Stimulated activated naive CD8-positive, alpha-beta T cell treated with anti-CD3 and anti-CD28 coated beads, Interleukin-15, Interleukin-2, amounts not matched to agents 100 ng/mL and 50 ng/mL, for 24 hours (primary cell): ENCODE results near the gene EXOC1.
"Not testable (repeated sequence)": the region's sequence is repeated elsewhere in the genome, so short reads cannot be mapped to it uniquely, and the experiment has no call there.

Experiments used
- H3K27ac Mint-ChIP-seq: one replicate; pipeline ENCODE4 v1.8.0; 2021; ENCODE audit warnings: mild to moderate bottlenecking, mixed read lengths
- H3K27me3 Mint-ChIP-seq: one replicate; pipeline ENCODE4 v1.8.0; 2021; ENCODE audit warnings: mixed read lengths
- H3K36me3 Mint-ChIP-seq: one replicate; pipeline ENCODE4 v1.8.0; 2021; ENCODE audit warnings: low read depth, mixed read lengths
- H3K4me1 Mint-ChIP-seq: one replicate; pipeline ENCODE4 v1.8.0; 2021; ENCODE audit warnings: low read depth, mixed read lengths
- H3K4me3 Mint-ChIP-seq: one replicate; pipeline ENCODE4 v1.8.0; 2021; ENCODE audit warnings: mild to moderate bottlenecking, mixed read lengths
- H3K9me3 Mint-ChIP-seq: one replicate; pipeline ENCODE4 v1.8.0; 2021; ENCODE audit warnings: mixed read lengths

EXOC1 gene

DNA sequence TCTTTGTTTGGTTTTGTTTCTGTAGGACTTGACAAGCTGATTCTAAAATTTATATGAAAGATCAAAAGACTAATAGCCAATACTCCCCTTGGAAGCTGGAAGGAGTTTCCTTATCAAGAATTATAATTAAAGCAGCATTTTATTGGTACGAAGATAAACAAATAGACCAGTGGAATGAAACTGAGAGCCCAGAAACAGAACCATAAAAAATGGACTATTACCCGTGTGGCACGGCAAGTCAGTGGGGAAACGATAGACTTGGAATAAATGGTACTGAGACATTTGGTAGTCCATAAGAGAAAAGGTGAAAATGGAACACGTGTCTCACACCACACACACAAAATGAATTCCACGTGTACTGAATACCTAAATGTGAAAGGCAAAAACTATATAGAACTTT is 52.9 kb downstream of the EXOC1 start:
- Mint-ChIP-seq H3K36me3 (peaks cover 30% of the 10 kb centered on the region), H3K27me3 (no peaks in the 10 kb centered on the region), H3K4me3 (no peak overlapping the region), H3K4me1 (peaks cover 32% of the 10 kb centered on the region), H3K9me3 (no peaks in the 10 kb centered on the region), H3K27ac (peak overlapping the region; percentile 46)

DNA sequence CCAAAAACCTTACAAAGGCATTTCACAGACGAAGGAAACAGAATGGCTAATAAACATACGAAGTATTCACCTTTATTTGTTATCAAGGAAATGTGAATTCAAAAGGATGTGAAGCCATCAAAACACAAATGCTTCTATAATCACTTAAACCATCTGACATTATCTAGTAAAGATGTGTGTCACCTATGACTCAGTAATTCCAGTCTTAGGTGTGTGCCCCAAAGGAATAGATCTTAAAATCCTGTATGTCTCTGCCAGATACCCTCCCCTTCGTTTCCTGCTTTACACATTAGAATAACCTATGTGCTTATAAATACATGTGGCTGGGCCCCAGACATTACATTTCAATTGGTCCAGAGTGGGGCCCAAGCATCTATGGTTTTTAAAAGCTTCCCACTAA is 53.5 kb downstream of the EXOC1 start:
- Mint-ChIP-seq H3K27me3 (no peaks in the 10 kb centered on the region), H3K4me3 (peak overlapping the region; percentile 17), H3K4me1 (peaks cover 32% of the 10 kb centered on the region), H3K27ac (peak overlapping the region; percentile 76), H3K36me3 (peaks cover 30% of the 10 kb centered on the region), H3K9me3 (no peaks in the 10 kb centered on the region)

- Mint-ChIP-seq H3K4me1 (peaks cover 32% of the 10 kb centered on the region), H3K9me3 (no peaks in the 10 kb centered on the region), H3K36me3 (peaks cover 25% of the 10 kb centered on the region), H3K27ac (peak overlapping the region; percentile 76), H3K4me3 (no peak overlapping the region), H3K27me3 (no peaks in the 10 kb centered on the region)
Observed at GRCh38 chr4:55907469-55907868, 54.0 kb downstream of the EXOC1 start.

GRCh38 chr4:55910140-55910539 is 56.7 kb downstream of the EXOC1 start:
- Mint-ChIP-seq H3K36me3 (peaks cover 6% of the 10 kb centered on the region), H3K27me3 (no peaks in the 10 kb centered on the region), H3K27ac (no peak overlapping the region), H3K4me1 (peaks cover 23% of the 10 kb centered on the region), H3K9me3 (no peaks in the 10 kb centered on the region), H3K4me3 (no peak overlapping the region)

GRCh38 chr4:55912249-55912648 is 58.8 kb downstream of the EXOC1 start:
- H3K4me3 Mint-ChIP-seq, result no peak overlapping the region

GRCh38 chr4:55920571-55920970 is 67.1 kb downstream of the EXOC1 start:
- Mint-ChIP-seq H3K27ac (no peak overlapping the region), H3K36me3 (no peaks in the 10 kb centered on the region), H3K4me1 (no peaks in the 10 kb centered on the region), H3K27me3 (no peaks in the 10 kb centered on the region), H3K4me3 (no peak overlapping the region), H3K9me3 (no peaks in the 10 kb centered on the region)

More at GRCh38 chr4:55912249-55912648, 58.8 kb downstream of the EXOC1 start:
- no peaks in the 10 kb centered on the region for H3K36me3 Mint-ChIP-seq
- peaks cover 10% of the 10 kb centered on the region for H3K4me1 Mint-ChIP-seq
- no peaks in the 10 kb centered on the region for H3K27me3 Mint-ChIP-seq
- no peak overlapping the region for H3K27ac Mint-ChIP-seq
- H3K9me3 Mint-ChIP-seq, result no peaks in the 10 kb centered on the region

DNA sequence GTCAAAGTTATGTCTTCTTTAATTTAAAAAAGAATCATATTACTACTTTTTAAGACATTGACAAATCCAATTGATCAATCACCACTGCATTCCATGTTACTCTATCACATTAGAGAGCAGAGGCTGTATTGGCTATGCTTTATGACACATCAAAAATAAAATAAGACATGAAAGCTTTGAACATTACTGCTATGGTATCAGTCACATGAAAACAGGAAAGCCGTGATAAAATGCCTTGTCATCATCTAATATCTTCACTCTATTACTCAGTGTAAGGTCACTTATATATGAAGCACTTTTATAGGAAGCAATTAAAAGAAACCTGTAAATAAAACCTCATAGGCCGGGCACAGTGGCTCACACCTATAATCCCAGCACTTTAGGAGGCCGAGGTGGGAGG is 67.6 kb downstream of the EXOC1 start:
- H3K27ac Mint-ChIP-seq, result no peak overlapping the region
- H3K9me3 Mint-ChIP-seq, result no peaks in the 10 kb centered on the region
- H3K4me3 Mint-ChIP-seq, result no peak overlapping the region
- H3K27me3 Mint-ChIP-seq, result no peaks in the 10 kb centered on the region
- H3K4me1 Mint-ChIP-seq, result no peaks in the 10 kb centered on the region
- no peaks in the 10 kb centered on the region for H3K36me3 Mint-ChIP-seq

- H3K27me3 Mint-ChIP-seq, result no peaks in the 10 kb centered on the region
- no peaks in the 10 kb centered on the region for H3K9me3 Mint-ChIP-seq
- H3K36me3 Mint-ChIP-seq, result no peaks in the 10 kb centered on the region
- no peaks in the 10 kb centered on the region for H3K4me1 Mint-ChIP-seq
- H3K27ac Mint-ChIP-seq, result no peak overlapping the region
- H3K4me3 Mint-ChIP-seq, result no peak overlapping the region
Observed at GRCh38 chr4:55925241-55925640, 71.8 kb downstream of the EXOC1 start.

GRCh38 chr4:55926610-55927009 is 73.2 kb downstream of the EXOC1 start:
- Mint-ChIP-seq H3K27me3 (no peaks in the 10 kb centered on the region), H3K9me3 (no peaks in the 10 kb centered on the region), H3K4me1 (no peaks in the 10 kb centered on the region), H3K4me3 (no peak overlapping the region), H3K27ac (no peak overlapping the region), H3K36me3 (no peaks in the 10 kb centered on the region)

- H3K27me3 Mint-ChIP-seq, result no peaks in the 10 kb centered on the region
- no peaks in the 10 kb centered on the region for H3K36me3 Mint-ChIP-seq
- H3K27ac Mint-ChIP-seq, result no peak overlapping the region
- no peak overlapping the region for H3K4me3 Mint-ChIP-seq
- H3K4me1 Mint-ChIP-seq, result no peaks in the 10 kb centered on the region
- H3K9me3 Mint-ChIP-seq, result no peaks in the 10 kb centered on the region
Observed at GRCh38 chr4:55927803-55928437, 74.5 kb downstream of the EXOC1 start.

DNA sequence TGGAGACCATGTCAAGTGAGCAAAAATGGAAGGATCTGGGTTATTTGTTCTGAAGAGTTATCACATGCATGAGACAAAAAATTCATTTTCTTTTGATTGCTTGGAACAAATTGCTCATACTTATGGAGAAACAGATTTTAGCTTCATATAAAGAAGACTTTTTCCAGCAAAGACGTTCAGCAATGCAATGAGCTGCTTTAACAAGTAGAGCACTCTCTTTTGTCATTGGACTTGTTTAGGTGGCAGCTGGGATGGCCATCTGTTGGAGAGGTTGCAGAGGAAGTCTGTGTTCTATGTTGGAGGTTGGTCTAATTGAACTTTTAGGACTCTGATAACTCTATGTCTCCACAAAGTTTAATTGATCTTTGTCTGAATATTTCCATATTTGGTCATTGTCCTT is 75.4 kb downstream of the EXOC1 start:
- Mint-ChIP-seq H3K4me1 (no peaks in the 10 kb centered on the region), H3K36me3 (no peaks in the 10 kb centered on the region), H3K4me3 (no peak overlapping the region), H3K27me3 (no peaks in the 10 kb centered on the region), H3K27ac (no peak overlapping the region), H3K9me3 (no peaks in the 10 kb centered on the region)

DNA sequence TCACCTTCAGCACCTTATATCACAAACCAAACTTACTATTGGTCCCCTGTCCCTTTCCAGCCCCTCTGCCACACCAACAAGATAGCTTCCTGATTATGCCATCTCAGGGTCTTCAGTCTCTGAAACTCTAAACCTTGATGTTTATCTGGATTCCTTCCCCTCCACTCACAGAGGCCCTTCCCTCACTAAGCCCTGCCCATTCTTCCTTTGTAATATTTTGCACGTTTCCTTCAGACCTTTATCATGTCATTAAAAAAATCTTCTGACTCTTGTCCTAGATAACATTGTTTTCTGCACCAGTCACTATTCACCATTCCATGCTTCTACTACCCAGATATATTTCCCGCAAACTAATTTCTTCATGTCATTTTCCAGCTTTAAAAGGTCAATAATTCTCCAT is 77.6 kb downstream of the EXOC1 start:
- H3K9me3 Mint-ChIP-seq, result no peaks in the 10 kb centered on the region
- H3K4me1 Mint-ChIP-seq, result no peaks in the 10 kb centered on the region
- H3K4me3 Mint-ChIP-seq, result no peak overlapping the region
- H3K27me3 Mint-ChIP-seq, result no peaks in the 10 kb centered on the region
- H3K27ac Mint-ChIP-seq, result no peak overlapping the region
- H3K36me3 Mint-ChIP-seq, result peaks cover 4% of the 10 kb centered on the region

DNA sequence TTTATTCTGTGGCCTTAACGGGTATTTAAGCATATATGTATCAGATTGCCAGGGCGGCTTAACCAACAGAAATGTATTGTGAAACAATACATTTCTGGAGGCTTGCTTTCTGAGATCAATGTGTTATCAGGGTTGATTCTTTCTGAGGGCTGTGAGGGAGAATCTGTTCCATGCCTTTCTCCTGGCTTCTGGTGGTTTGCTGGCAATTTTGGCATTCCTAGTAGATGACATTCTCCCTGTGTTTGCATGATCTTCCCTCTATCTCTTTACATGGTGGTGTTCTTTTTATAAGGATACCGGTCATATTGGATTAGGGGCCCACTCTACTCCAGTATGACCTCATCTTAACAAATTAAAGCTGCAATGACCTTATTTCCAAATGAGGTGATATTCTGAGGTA is 78.4 kb downstream of the EXOC1 start:
- Mint-ChIP-seq H3K27me3 (no peaks in the 10 kb centered on the region), H3K36me3 (peaks cover 7% of the 10 kb centered on the region), H3K4me1 (no peaks in the 10 kb centered on the region), H3K27ac (no peak overlapping the region), H3K9me3 (peaks cover 6% of the 10 kb centered on the region), H3K4me3 (no peak overlapping the region)

DNA sequence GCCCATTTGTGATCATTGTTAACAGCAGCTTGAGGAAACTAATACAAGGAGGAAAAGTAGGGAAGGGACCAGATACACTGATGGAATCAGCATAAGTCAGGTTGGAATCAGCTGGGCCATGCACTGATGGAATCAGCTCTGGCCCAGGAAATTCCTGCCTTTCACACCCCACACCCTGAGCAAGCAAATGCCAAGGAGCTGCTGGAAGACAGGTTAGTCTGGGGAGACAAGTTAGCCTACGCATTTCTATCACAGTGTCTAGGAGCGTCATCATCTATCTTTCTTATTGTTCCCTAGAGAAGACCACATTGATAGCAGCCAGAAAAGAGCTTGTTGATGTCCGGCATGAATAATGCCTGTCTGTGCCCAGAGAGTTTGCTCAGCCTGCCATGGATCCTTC is 79.1 kb downstream of the EXOC1 start:
- peaks cover 6% of the 10 kb centered on the region for H3K9me3 Mint-ChIP-seq
- no peak overlapping the region for H3K27ac Mint-ChIP-seq
- no peaks in the 10 kb centered on the region for H3K27me3 Mint-ChIP-seq
- H3K4me3 Mint-ChIP-seq, result no peak overlapping the region
- H3K36me3 Mint-ChIP-seq, result peaks cover 12% of the 10 kb centered on the region
- H3K4me1 Mint-ChIP-seq, result no peaks in the 10 kb centered on the region

GRCh38 chr4:55933611-55934010 is 80.2 kb downstream of the EXOC1 start:
- Mint-ChIP-seq H3K9me3 (peaks cover 14% of the 10 kb centered on the region), H3K4me1 (no peaks in the 10 kb centered on the region), H3K4me3 (no peak overlapping the region), H3K27me3 (no peaks in the 10 kb centered on the region), H3K36me3 (peaks cover 20% of the 10 kb centered on the region), H3K27ac (no peak overlapping the region)

DNA sequence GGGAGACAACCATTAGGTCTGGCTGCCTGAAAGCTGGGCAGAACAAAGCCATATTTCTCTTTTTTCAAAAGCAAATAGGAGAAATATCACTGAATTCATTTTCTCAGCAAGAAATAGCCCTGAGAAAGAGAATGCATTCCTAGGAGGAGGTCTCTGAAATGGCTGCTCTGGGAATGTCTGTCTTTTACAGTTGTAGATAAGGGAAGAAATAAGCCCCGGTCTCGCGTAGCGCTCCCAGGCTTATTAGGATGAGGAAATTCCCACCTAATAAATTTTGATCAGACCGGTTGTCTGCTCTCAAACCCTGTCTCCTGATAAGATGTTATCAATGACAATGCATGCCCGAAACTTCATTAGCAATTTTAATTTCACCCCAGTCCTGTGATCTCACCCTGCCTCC is 82.5 kb downstream of the EXOC1 start:
- not testable (repeated sequence) for H3K4me3 Mint-ChIP-seq, H3K4me1 Mint-ChIP-seq, H3K27ac Mint-ChIP-seq, H3K27me3 Mint-ChIP-seq
- peaks cover 31% of the 10 kb centered on the region for H3K36me3 Mint-ChIP-seq
- H3K9me3 Mint-ChIP-seq, result peaks cover 21% of the 10 kb centered on the region
